Measurements from ENCODE around the gene DCTN2. TPM values are rescaled to one million over a fixed set of nuclear protein-coding genes. Genes with fewer than 3 reads are reported as not detected.

DCTN2 gene
- total RNA-seq = 100 to 1,000 TPM; 109 to 122 TPM
- 196 TPM for polyA plus RNA-seq (ENCODE audit: insufficient read depth, low read depth, low replicate concordance)
- long read RNA-seq, donor 1, transcript DCTN2-207 (5 exons, 566 nt) = minor isoform, 7 of 55 reads
- long read RNA-seq, donor 1, transcript DCTN2-209 (14 exons, 2,061 nt) = major isoform, 40 of 55 reads
- long read RNA-seq, donor 1, partial matches to known transcripts = 0 of 55 reads
- long read RNA-seq, donor 1, other reads (novel, unspliced or antisense) = 5 of 55 reads
- long read RNA-seq, donor 2, transcript DCTN2-209 (14 exons, 2,061 nt) = major isoform, 18 of 25 reads
- long read RNA-seq, donor 2, partial matches to known transcripts = 0 of 25 reads
- long read RNA-seq, donor 2, other reads (novel, unspliced or antisense) = 5 of 25 reads

DNA sequence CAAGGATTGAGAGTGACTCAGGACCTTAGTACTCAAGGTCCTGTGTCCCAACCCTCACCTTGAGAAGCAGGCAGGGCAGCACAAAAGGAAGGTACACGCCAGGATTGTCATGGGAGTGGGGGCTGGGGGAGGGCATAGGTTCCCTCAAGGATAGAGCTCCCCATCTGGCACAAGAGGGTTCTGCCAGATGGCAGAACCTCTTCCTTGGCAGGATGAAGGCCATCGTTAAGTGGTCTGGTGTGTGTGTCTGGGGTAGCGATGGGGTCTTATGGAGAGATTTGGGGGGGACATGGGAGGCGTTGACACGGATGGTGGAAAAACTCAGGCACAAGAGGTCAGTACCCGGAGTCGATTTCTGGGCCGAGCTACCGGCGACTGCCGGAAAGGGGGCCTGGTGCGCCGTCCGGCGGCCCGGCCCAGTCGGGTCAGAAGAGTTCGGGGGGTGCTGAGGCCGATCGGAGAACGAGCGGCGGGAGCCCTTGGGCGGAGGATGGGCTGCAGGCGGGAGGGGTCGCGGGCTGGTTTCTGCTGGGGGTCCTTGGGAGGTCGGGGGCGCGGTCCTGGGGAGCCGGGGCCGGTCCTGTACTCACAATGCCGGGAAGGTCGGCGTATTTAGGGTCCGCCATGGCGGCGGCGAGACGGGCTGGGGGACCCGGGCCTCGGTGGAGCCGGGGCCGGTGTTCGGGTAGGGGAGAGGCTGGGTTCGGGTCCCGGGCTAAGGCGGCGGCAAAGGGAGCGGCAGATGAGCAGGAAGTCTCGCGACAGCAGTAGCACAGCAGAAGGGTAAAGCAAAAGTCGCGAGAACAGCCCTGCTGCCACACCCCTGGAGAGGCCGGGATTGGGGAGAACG, at the start of gene DCTN2:
DCTN2 (minus strand) TSS at position 755 of the 850 bp plus-strand sequence; CDS start at position 626, 129 bp downstream.
- 0% methylated on average over 50 to 56 of the region's 56 CpGs for WGBS, 2 donors
- intact Hi-C loops (cut with DNase I; ENCODE audit: low total_unique reads) = no loop called here

GRCh38 chr12:57593187-57593586, 46.2 kb upstream of the DCTN2 start:
- Histone ChIP-seq H3K4me1 (peaks cover 21% of the 10 kb centered on the region), H3K27ac (no peak overlapping the region), H3K36me3 (ENCODE audit: low read depth, missing control alignments) (no peaks in the 10 kb centered on the region), H3K27me3 (no peaks in the 10 kb centered on the region), H3K9me3 (no peaks in the 10 kb centered on the region), H3K4me3 (no peak overlapping the region)
- no peak for DNase-seq
- no peak for TF ChIP-seq CTCF (IDR thresholded peaks at IDR 0.05)
- TF ChIP-seq POLR2A (IDR thresholded peaks at IDR 0.05) = no peak
- intact Hi-C loops (cut with DNase I; ENCODE audit: low total_unique reads) = no loop called here
- WGBS, 2 donors = 68 to 81% methylated on average over 4 of the region's 4 CpGs

More for the DNA sequence above, at the start of gene DCTN2:
- Histone ChIP-seq H3K27me3 (no peaks in the 10 kb centered on the region), H3K36me3 (ENCODE audit: low read depth, missing control alignments) (no peaks in the 10 kb centered on the region), H3K4me1 (peaks cover 15% of the 10 kb centered on the region), H3K9me3 (no peaks in the 10 kb centered on the region), H3K27ac (peak within 1 kb of the TSS; percentile 76 to 79), H3K4me3 (peak within 1 kb of the TSS; percentile 79 to 94)
- DNase-seq = peak; percentile 99
- no peak for TF ChIP-seq CTCF (IDR thresholded peaks at IDR 0.05)
- TF ChIP-seq POLR2A (IDR thresholded peaks at IDR 0.05) = no peak

GRCh38 chr12:57592551-57593165, 45.7 kb upstream of the DCTN2 start:
- Histone ChIP-seq H3K27me3 (no peaks in the 10 kb centered on the region), H3K4me1 (peaks cover 21% of the 10 kb centered on the region), H3K4me3 (no peak overlapping the region), H3K9me3 (no peaks in the 10 kb centered on the region), H3K36me3 (ENCODE audit: low read depth, missing control alignments) (no peaks in the 10 kb centered on the region), H3K27ac (no peak overlapping the region)
- no peak for DNase-seq
- no peak for TF ChIP-seq POLR2A (IDR thresholded peaks at IDR 0.05)
- TF ChIP-seq CTCF (IDR thresholded peaks at IDR 0.05) = no peak
- intact Hi-C loops (cut with DNase I; ENCODE audit: low total_unique reads) = no loop called here
- 49 to 64% methylated on average over 2 of the region's 2 CpGs for WGBS, 2 donors

DNA sequence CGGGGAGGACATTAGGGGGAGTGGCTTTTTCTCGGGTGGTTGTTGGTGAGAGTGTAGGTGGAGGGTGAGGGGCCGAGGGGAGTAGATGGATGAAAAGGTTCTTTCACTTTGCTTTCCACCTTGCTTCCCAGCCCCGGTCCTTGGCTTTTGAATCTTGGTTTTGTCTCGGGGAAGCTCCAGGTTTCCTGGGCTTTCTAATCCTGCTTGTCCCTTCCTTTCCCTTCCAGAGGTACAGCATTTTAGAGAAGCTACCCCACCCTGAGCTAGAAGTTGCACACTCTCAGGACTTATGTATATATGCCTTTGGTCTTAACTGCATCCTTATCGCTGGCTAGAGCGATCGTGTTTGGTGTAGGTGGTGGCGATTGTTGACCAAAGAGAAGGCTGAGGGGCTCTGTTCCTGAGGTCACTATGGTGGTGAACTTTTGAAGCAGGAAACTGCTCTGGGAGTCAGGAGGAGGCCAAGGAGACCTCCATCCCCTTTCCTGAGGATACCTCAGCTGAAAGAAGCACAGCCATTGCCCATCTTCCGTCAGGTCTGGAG, 44.9 kb upstream of the DCTN2 start:
- H3K36me3 ChIP-seq (ENCODE audit: low read depth, missing control alignments) = no peaks in the 10 kb centered on the region
- TF ChIP-seq POLR2A (IDR thresholded peaks at IDR 0.05) (no peak), CTCF (IDR thresholded peaks at IDR 0.05) (no peak)
- H3K27me3 ChIP-seq = no peaks in the 10 kb centered on the region
- intact Hi-C loops (cut with DNase I; ENCODE audit: low total_unique reads) = no loop called here
- peaks cover 21% of the 10 kb centered on the region for H3K4me1 ChIP-seq
- no peaks in the 10 kb centered on the region for H3K9me3 ChIP-seq
- no peak for DNase-seq
- H3K4me3 ChIP-seq = peak overlapping the region; percentile 83 to 94
- H3K27ac ChIP-seq = peak overlapping the region; percentile 37 to 76
- WGBS, 2 donors = 27 to 39% methylated on average over 10 of the region's 10 CpGs

Data from testis (tissue), 5 donors.